ENCODE results near the gene PCGF6. TPM values are rescaled to one million over a fixed set of nuclear protein-coding genes. Genes with fewer than 3 reads are reported as not detected.
"Not testable (repeated sequence)": the region's sequence is repeated elsewhere in the genome, so short reads cannot be mapped to it uniquely, and the experiment has no call there.

Gene PCGF6
- total RNA-seq, 2 donors from 2014 or later: 9.6 to 37.9 TPM

DNA sequence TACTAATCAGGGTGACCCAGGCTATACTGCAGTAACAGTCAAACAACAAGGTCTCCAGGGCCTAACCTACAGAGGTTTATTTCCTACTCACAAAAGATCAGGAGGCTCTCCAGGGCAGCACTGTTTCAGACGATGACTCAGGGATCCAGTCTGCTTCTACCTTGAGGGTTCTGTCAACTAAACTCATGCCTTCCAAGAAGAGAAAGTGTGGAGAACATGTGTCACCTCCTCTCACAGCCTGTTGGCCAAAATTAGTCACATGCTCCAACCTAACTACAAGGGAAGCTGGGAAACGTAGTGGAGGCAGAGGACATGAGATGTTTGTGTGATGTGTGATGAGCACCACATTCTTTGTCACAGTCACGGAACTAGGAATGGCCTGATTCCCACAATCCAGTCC is 88.7 kb downstream of the PCGF6 start:
- Histone ChIP-seq H3K4me3 (no peak overlapping the region), H3K27me3 (no peaks in the 10 kb centered on the region), H3K4me1 (no peaks in the 10 kb centered on the region), H3K27ac (no peak overlapping the region), H3K36me3 (replicated peaks in 1 of 2; ENCODE audit: insufficient read depth in 1 of 2, low read depth in 2 of 2) (no peaks in the 10 kb centered on the region), H3K9me3 (no peaks in the 10 kb centered on the region)
- TF ChIP-seq, protein P1, sequence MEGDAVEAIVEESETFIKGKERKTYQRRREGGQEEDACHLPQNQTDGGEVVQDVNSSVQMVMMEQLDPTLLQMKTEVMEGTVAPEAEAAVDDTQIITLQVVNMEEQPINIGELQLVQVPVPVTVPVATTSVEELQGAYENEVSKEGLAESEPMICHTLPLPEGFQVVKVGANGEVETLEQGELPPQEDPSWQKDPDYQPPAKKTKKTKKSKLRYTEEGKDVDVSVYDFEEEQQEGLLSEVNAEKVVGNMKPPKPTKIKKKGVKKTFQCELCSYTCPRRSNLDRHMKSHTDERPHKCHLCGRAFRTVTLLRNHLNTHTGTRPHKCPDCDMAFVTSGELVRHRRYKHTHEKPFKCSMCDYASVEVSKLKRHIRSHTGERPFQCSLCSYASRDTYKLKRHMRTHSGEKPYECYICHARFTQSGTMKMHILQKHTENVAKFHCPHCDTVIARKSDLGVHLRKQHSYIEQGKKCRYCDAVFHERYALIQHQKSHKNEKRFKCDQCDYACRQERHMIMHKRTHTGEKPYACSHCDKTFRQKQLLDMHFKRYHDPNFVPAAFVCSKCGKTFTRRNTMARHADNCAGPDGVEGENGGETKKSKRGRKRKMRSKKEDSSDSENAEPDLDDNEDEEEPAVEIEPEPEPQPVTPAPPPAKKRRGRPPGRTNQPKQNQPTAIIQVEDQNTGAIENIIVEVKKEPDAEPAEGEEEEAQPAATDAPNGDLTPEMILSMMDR (IDR thresholded peaks at IDR 0.05): no peak
- no peak for TF ChIP-seq POLR2A (IDR thresholded peaks at IDR 0.05)
- WGBS, 2 donors: 58 to 67% methylated on average over 3 of the region's 3 CpGs
- ATAC-seq (no peak), DNase-seq (no peak)
- intact Hi-C loops (cut with DNase I): no loop called here

DNA sequence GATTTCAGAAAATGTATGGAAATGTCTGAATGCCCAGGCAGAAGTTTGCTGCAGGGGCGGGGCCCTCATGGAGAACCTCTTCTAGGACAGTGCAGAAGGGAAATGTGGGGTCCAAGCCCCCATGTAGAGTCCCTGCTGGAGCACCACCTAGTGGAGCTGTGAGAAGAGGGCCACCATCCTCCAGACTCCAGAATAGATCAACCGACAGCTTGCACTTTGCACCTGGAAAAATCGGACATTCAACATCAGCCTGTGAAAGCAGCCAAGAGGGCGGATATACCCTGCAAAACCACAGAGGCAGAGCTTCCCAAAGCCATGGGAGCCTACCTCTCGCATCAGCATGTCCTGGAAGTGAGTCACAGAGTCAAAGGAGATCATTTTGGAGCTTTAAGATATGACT is 91.0 kb downstream of the PCGF6 start:
- intact Hi-C loops (cut with DNase I): no loop called here
- Histone ChIP-seq H3K4me1 (no peaks in the 10 kb centered on the region), H3K4me3 (no peak overlapping the region), H3K9me3 (no peaks in the 10 kb centered on the region), H3K27ac (no peak overlapping the region), H3K27me3 (no peaks in the 10 kb centered on the region), H3K36me3 (replicated peaks in 1 of 2; ENCODE audit: insufficient read depth in 1 of 2, low read depth in 2 of 2) (no peaks in the 10 kb centered on the region)
- TF ChIP-seq, protein P1 (IDR thresholded peaks at IDR 0.05): no peak
- TF ChIP-seq POLR2A (IDR thresholded peaks at IDR 0.05): no peak
- DNase-seq (no peak), ATAC-seq (no peak)
- WGBS, 2 donors: 93 to 95% methylated on average over 4 to 5 of the region's 5 CpGs

DNA sequence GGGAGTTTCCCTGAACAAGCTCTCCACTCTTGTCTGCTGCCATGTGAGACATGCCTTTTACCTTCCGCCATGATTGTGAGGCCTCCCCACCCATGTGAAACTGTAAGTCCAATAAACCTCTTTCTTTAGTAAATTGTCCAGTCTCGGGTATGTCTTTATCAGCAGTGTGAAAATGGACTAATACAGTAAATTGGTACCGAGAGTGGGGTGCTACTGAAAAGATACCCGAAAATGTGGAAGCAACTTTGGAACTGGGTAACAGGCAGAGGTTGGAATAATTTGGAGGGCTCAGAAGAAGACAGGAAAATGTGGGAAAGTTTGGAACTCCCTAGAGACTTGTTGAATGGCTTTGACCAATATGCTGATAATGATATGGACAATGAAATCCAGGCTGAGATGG is 92.0 kb downstream of the PCGF6 start:
- ATAC-seq; intact Hi-C loops (cut with DNase I); H3K27ac ChIP-seq; DNase-seq; H3K9me3 ChIP-seq; H3K36me3 ChIP-seq (replicated peaks in 1 of 2; ENCODE audit: insufficient read depth in 1 of 2, low read depth in 2 of 2); H3K4me1 ChIP-seq; H3K27me3 ChIP-seq; H3K4me3 ChIP-seq: not testable (repeated sequence)
- WGBS, 2 donors: 84 to 93% methylated on average over 4 of the region's 4 CpGs

DNA sequence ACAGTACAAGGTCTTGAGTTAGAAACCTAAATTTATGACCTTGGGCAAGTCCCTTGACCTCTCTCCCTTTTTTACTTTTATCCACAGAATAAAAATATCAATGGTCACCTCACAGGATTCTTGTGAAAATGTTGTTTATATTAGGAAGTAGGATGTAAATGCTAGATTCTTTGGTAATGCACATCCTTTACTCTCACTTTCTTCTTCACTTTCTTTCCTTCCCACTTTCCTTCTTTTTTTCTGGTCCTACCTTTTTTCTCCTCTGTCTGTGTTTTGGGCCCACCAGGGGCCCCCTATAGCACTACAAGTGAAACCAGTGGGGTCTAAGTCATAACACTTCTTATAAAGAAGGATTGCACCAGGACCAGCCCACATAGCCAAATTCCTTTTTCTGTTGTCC is 93.1 kb downstream of the PCGF6 start:
- H3K9me3 ChIP-seq: no peaks in the 10 kb centered on the region
- no peaks in the 10 kb centered on the region for H3K27me3 ChIP-seq
- no peak for DNase-seq
- intact Hi-C loops (cut with DNase I): no loop called here
- ATAC-seq: no peak
- H3K4me1 ChIP-seq: no peaks in the 10 kb centered on the region
- no peak overlapping the region for H3K27ac ChIP-seq
- no peaks in the 10 kb centered on the region for H3K36me3 ChIP-seq (replicated peaks in 1 of 2; ENCODE audit: insufficient read depth in 1 of 2, low read depth in 2 of 2)
- no peak for TF ChIP-seq POLR2A (IDR thresholded peaks at IDR 0.05)
- TF ChIP-seq, protein P1 (IDR thresholded peaks at IDR 0.05): no peak
- no peak overlapping the region for H3K4me3 ChIP-seq

DNA sequence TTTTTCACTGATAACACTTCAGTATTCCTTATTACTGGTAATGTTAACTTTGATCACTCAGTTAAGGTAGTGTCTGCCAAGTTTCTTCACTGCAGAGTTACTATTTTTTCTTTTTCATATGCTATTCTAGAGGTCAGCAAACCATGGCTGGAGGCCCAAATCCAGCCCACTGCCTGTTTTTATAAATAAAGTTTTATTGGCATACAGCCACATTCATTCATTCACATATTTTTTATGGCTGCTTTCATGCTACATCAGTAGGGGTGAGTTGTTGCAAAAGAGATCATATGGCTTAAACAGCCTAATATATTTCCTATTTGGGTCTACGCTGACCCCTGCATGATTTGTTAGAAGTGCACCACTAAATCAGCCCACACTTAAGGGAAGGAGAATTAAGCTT is 94.3 kb downstream of the PCGF6 start:
- Histone ChIP-seq H3K36me3 (replicated peaks in 1 of 2; ENCODE audit: insufficient read depth in 1 of 2, low read depth in 2 of 2) (no peaks in the 10 kb centered on the region), H3K27me3 (no peaks in the 10 kb centered on the region), H3K4me1 (no peaks in the 10 kb centered on the region), H3K9me3 (no peaks in the 10 kb centered on the region), H3K4me3 (no peak overlapping the region), H3K27ac (no peak overlapping the region)
- intact Hi-C loops (cut with DNase I): no loop called here
- DNase-seq (no peak), ATAC-seq (no peak)
- TF ChIP-seq, protein P1 (IDR thresholded peaks at IDR 0.05): no peak
- TF ChIP-seq POLR2A (IDR thresholded peaks at IDR 0.05): no peak
- 94 to 100% methylated on average over 1 of the region's 1 CpG for WGBS, 2 donors

Data from body of pancreas (tissue), 4 donors.